ENCODE measurements around the gene FAM162A.

Gene FAM162A

GRCh38 chr3:122461806-122462205 lies 77.8 kb downstream of the FAM162A start:
- Histone ChIP-seq H3K4me3 (no peak overlapping the region), H3K27ac (no peak overlapping the region)
- TF ChIP-seq, protein P1, sequence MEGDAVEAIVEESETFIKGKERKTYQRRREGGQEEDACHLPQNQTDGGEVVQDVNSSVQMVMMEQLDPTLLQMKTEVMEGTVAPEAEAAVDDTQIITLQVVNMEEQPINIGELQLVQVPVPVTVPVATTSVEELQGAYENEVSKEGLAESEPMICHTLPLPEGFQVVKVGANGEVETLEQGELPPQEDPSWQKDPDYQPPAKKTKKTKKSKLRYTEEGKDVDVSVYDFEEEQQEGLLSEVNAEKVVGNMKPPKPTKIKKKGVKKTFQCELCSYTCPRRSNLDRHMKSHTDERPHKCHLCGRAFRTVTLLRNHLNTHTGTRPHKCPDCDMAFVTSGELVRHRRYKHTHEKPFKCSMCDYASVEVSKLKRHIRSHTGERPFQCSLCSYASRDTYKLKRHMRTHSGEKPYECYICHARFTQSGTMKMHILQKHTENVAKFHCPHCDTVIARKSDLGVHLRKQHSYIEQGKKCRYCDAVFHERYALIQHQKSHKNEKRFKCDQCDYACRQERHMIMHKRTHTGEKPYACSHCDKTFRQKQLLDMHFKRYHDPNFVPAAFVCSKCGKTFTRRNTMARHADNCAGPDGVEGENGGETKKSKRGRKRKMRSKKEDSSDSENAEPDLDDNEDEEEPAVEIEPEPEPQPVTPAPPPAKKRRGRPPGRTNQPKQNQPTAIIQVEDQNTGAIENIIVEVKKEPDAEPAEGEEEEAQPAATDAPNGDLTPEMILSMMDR (IDR thresholded peaks at IDR 0.05), result no peak
- no peak for DNase-seq (ENCODE audit: low spot score)
